Left ventricle myocardium superior (tissue), 1 donor: ENCODE measurements around the gene ECI1. TPM values are rescaled to one million over a fixed set of nuclear protein-coding genes. Genes with fewer than 3 reads are reported as not detected.
A peak's percentile ranks its signal among the peaks of the same experiment; 100 is the strongest.
"Not testable (repeated sequence)": the region's sequence is repeated elsewhere in the genome, so short reads cannot be mapped to it uniquely, and the experiment has no call there.

Source experiments
- ATAC-seq: fragments of 200-7000 bp; cut with Tn5 transposase; one replicate; pipeline ENCODE4 v1.9.1; 2020; ENCODE audit warnings: mild to moderate bottlenecking, moderate library complexity
- DNase-seq: peaks from one replicate; pipeline ENCODE4 v3.0.0-alpha.2; 2020
- intact Hi-C: fragments of 100-400 bp; cut with micrococcal nuclease; formaldehyde crosslinking; loops from one replicate; pipeline ENCODE4 v1.11.0; 2022
- total RNA-seq: library from RNA; stranded (reverse); fragmentation: NEBNext Ultra II Directional; extraction: Animal tissue kit (Norgen Biotek cat#: 25700); gene quantifications from one replicate; pipeline ENCODE4 v1.2.1, GENCODE V29; 2021
- donor health status: DM: no; HTN: yes; CAD: no; lungs with severe emphysema.

ECI1 gene
- total RNA-seq, 1 donor from 2014 or later: 225 TPM

- ATAC-seq (no peak), DNase-seq (no peak)
- intact Hi-C loops: no loop called here
Observed at GRCh38 chr16:2282262-2282661, 30.9 kb upstream of the ECI1 start.

GRCh38 chr16:2280981-2281542 lies 29.7 kb upstream of the ECI1 start:
- ATAC-seq: no peak
- intact Hi-C loops: no loop called here
- DNase-seq: no peak

- DNase-seq (no peak), ATAC-seq (no peak)
- intact Hi-C loops: no loop called here
Observed at GRCh38 chr16:2280461-2280860, 29.1 kb upstream of the ECI1 start.

GRCh38 chr16:2278956-2279800 lies 27.8 kb upstream of the ECI1 start:
- no peak for ATAC-seq
- DNase-seq: no peak
- intact Hi-C loops: no loop called here

- intact Hi-C loops: no loop called here
- ATAC-seq: no peak
- DNase-seq: no peak
Observed at GRCh38 chr16:2278272-2278608, 26.9 kb upstream of the ECI1 start.

GRCh38 chr16:2277466-2278271 lies 26.3 kb upstream of the ECI1 start:
- intact Hi-C loops: no loop called here
- ATAC-seq (no peak), DNase-seq (no peak)

GRCh38 chr16:2276368-2277195 lies 25.2 kb upstream of the ECI1 start:
- intact Hi-C loops: no loop called here
- ATAC-seq (no peak), DNase-seq (no peak)

GRCh38 chr16:2275476-2276367 lies 24.3 kb upstream of the ECI1 start:
- intact Hi-C loops: no loop called here
- peak; percentile 62 for DNase-seq
- peak; percentile 32 for ATAC-seq

GRCh38 chr16:2273931-2274330 lies 22.5 kb upstream of the ECI1 start:
- DNase-seq (no peak), ATAC-seq (no peak)
- intact Hi-C loops: no loop called here

- intact Hi-C loops: no loop called here
- ATAC-seq: no peak
- no peak for DNase-seq
Observed at GRCh38 chr16:2273484-2273883, 22.1 kb upstream of the ECI1 start.

- intact Hi-C loops: no loop called here
- no peak for DNase-seq
- ATAC-seq: no peak
Observed at GRCh38 chr16:2271848-2272461, 20.6 kb upstream of the ECI1 start.

GRCh38 chr16:2270588-2271470 lies 19.4 kb upstream of the ECI1 start:
- DNase-seq (no peak), ATAC-seq (no peak)
- intact Hi-C loops: no loop called here

GRCh38 chr16:2270070-2270462 lies 18.7 kb upstream of the ECI1 start:
- intact Hi-C loops: no loop called here
- DNase-seq: no peak
- ATAC-seq: no peak

- DNase-seq (peak; percentile 99), ATAC-seq (peak; percentile 98)
- intact Hi-C loops: no loop called here
Observed at GRCh38 chr16:2267913-2268666, 16.7 kb upstream of the ECI1 start, which contains the start of gene RNPS1. Gene RNPS1, minus strand, starts transcription at chr16:2268126. Its CDS starts 3,483 bp downstream, at chr16:2264643.

- DNase-seq, intact Hi-C loops: not testable (repeated sequence)
- peak; percentile 89 for ATAC-seq
Observed at GRCh38 chr16:2267505-2267912, 16.1 kb upstream of the ECI1 start.

GRCh38 chr16:2266887-2267286 lies 15.5 kb upstream of the ECI1 start:
- DNase-seq, ATAC-seq, intact Hi-C loops: not testable (repeated sequence)
